K562 (cell line): Measurements from ENCODE around the gene ST6GALNAC2. TPM values are rescaled to one million over a fixed set of nuclear protein-coding genes. Genes with fewer than 3 reads are reported as not detected.

Experiments used
- ATAC-seq: fragments of 200-7000 bp; cut with Tn5 transposase; 3 replicates; pipeline ENCODE4 v1.9.1; 2020; ENCODE audit warnings: moderate library complexity
- BruUV-seq: library from RNA; stranded (reverse); fragments of 400-500 nt; replicated peaks from 2 replicates; lab custom pipeline; 2021; lab: Mats Ljungman, UMichigan
- CTCF ChIA-PET: fragments of 300-600 bp; formaldehyde crosslinking; extraction: SDS; loops from one replicate; lab custom pipeline; 2021; ENCODE audit warnings: low intra/inter-chr PET ratio; lab: Yijun Ruan, JAX
- POLR2A ChIA-PET: fragments of 300-600, 350-650 bp; sonication (Branson Sonifier 250); formaldehyde crosslinking; extraction: SDS; loops from one replicate; lab custom pipeline; 2021; ENCODE audit warnings: antibody characterized with exemption, inconsistent platforms; lab: Yijun Ruan, JAX
- DNase-seq, 4 experiments: peaks; one replicate each; pipeline versions ENCODE4 v3.0.0 to v3.0.0-alpha.2; 2011 to 2018; ENCODE audit warnings: low spot score in 3 of 4, mixed read lengths in 3 of 4; ENCODE audit errors: extremely low read depth in 1 of 4
- FAIRE-seq: peaks from 2 replicates; lab custom pipeline; 2011; peaks lifted over from hg19 to GRCh38; lab: Jason Lieb, UNC
- H2AFZ ChIP-seq: 2 replicates; pipeline ENCODE4 v1.6.0; 2011; ENCODE audit warnings: low read depth, low read length, control low read depth, inconsistent platforms
- H3K27ac ChIP-seq: fragments of 200-600 bp; 3 replicates; pipeline ENCODE4 v1.8.0; 2011; ENCODE audit warnings: low read depth, mild to moderate bottlenecking, control low read depth, inconsistent platforms, low read length, moderate library complexity, mixed read lengths; ENCODE audit errors: extremely low read depth
- H3K27me3 ChIP-seq, 2 experiments: fragments of 300-600 bp in 1 of 2; 2 replicates in 1 of 2; 3 replicates in 1 of 2; pipeline versions ENCODE4 v1.6.0 to v1.8.0; 2011; ENCODE audit warnings: inconsistent platforms in 2 of 2, low read length in 2 of 2, mild to moderate bottlenecking in 1 of 2, mixed read lengths in 1 of 2, moderate library complexity in 1 of 2; ENCODE audit not compliant: control insufficient read depth in 2 of 2, insufficient read depth in 2 of 2
- H3K36me3 ChIP-seq: fragments of 300-600 bp; 3 replicates; pipeline ENCODE4 v1.8.0; 2011; ENCODE audit warnings: mild to moderate bottlenecking, low read length, inconsistent platforms; ENCODE audit not compliant: control insufficient read depth, insufficient read depth
- H3K4me1 ChIP-seq, 2 experiments: fragments of 200-600 bp in 1 of 2; replicated peaks in 1 of 2; 2 replicates in 1 of 2; 3 replicates in 1 of 2; pipeline versions ENCODE4 v1.5.1 to v1.8.0; 2011; ENCODE audit warnings: inconsistent platforms in 2 of 2, low read length in 2 of 2, mild to moderate bottlenecking in 1 of 2, mixed read lengths in 1 of 2, moderate library complexity in 1 of 2; ENCODE audit not compliant: control insufficient read depth in 2 of 2, insufficient read depth in 2 of 2
- H3K4me2 ChIP-seq: 2 replicates; pipeline ENCODE4 v1.6.1; 2011; ENCODE audit warnings: low read length, control low read depth, inconsistent platforms, mixed read lengths; ENCODE audit not compliant: insufficient read depth
- H3K4me3 ChIP-seq: fragments of 200-600 bp; sonication (generic), shearing (Covaris generic); 2 replicates; pipeline ENCODE4 v1.5.1; 2016; ENCODE audit warnings: control low read depth, inconsistent platforms
- H3K79me2 ChIP-seq: fragments of 200-600 bp; 3 replicates; pipeline ENCODE4 v1.8.0; 2011; ENCODE audit warnings: low read length, inconsistent platforms; ENCODE audit not compliant: control insufficient read depth, insufficient read depth
- H3K9ac ChIP-seq, 2 experiments: 2 replicates each; pipeline versions ENCODE4 v1.6.0 to v1.6.1; 2011; ENCODE audit warnings: low read depth in 2 of 2, low read length in 2 of 2, control low read depth in 1 of 2, inconsistent platforms in 1 of 2, mild to moderate bottlenecking in 1 of 2, mixed read lengths in 1 of 2; ENCODE audit not compliant: insufficient read depth in 1 of 2
- H3K9me1 ChIP-seq: one replicate; pipeline ENCODE4 v1.6.0; 2011; ENCODE audit warnings: inconsistent platforms, mild to moderate bottlenecking, low read length, moderate library complexity; ENCODE audit not compliant: control insufficient read depth, insufficient read depth
- H3K9me3 ChIP-seq: replicated peaks from 2 replicates; pipeline ENCODE4 v1.5.1; 2011; ENCODE audit warnings: low read depth, low read length, inconsistent platforms; ENCODE audit not compliant: control insufficient read depth, insufficient read depth
- H4K20me1 ChIP-seq: replicated peaks from 2 replicates; pipeline ENCODE4 v1.6.1; 2011; ENCODE audit warnings: low read length, inconsistent platforms, mixed read lengths; ENCODE audit not compliant: control insufficient read depth, insufficient read depth
- CAMTA2 ChIP-seq: fragments of 250-450 bp; sonication (Bioruptor Pico); conservative IDR thresholded peaks from 2 replicates; pipeline ENCODE4 v1.5.1; 2022
- CREB1 ChIP-seq, 2 experiments: sonication (generic) in 1 of 2; formaldehyde crosslinking in 1 of 2; IDR thresholded peaks; 2 replicates each; pipeline versions ENCODE4 v1.6.1 to v1.8.0; 2012 to 2022; ENCODE audit warnings: inconsistent platforms in 1 of 2, mild to moderate bottlenecking in 1 of 2, missing genetic modification reagents in 1 of 2, moderate library complexity in 1 of 2
- HCFC1 ChIP-seq: IDR thresholded peaks from 2 replicates; pipeline ENCODE4 v1.6.1; 2012; ENCODE audit warnings: low read depth, low read length, improper control_type of control experiment
- HDAC2 ChIP-seq: fragments of 450-650 bp; IDR thresholded peaks from 2 replicates; pipeline ENCODE4 v1.6.1; 2016; ENCODE audit warnings: mild to moderate bottlenecking
- NFE2L1 ChIP-seq: fragments of 450-650 bp; IDR thresholded peaks from 2 replicates; pipeline ENCODE4 v1.6.1; 2016; ENCODE audit warnings: missing genetic modification characterization, low read depth, mild to moderate bottlenecking, missing compliant biosample characterization, moderate library complexity, borderline replicate concordance
- POU5F1 ChIP-seq: fragments of 150-350 bp; IDR thresholded peaks from 2 replicates; pipeline ENCODE4 v1.6.1; 2014; ENCODE audit warnings: borderline replicate concordance, low read length, low read depth, mild to moderate bottlenecking; ENCODE audit not compliant: partially characterized antibody
- SMAD1 ChIP-seq: fragments of 150-350 bp; IDR thresholded peaks from 2 replicates; pipeline ENCODE4 v1.6.1; 2014; ENCODE audit warnings: low read length, low read depth; ENCODE audit not compliant: partially characterized antibody
- THRA ChIP-seq: fragments of 450-650 bp; IDR thresholded peaks from 2 replicates; pipeline ENCODE4 v1.6.1; 2017; ENCODE audit warnings: mild to moderate bottlenecking, moderate library complexity
- ZBTB7A ChIP-seq: IDR thresholded peaks from 2 replicates; pipeline ENCODE4 v1.6.1; 2011; ENCODE audit warnings: low read depth, mild to moderate bottlenecking, low read length, moderate library complexity, borderline replicate concordance; ENCODE audit not compliant: control insufficient read depth
- ZNF143 ChIP-seq: sonication (generic); formaldehyde crosslinking; IDR thresholded peaks from 2 replicates; pipeline ENCODE4 v1.9.0; 2022; ENCODE audit warnings: mild to moderate bottlenecking, missing genetic modification reagents
- ZNF586 ChIP-seq: fragments of 450-650 bp; formaldehyde crosslinking; conservative IDR thresholded peaks from 2 replicates; pipeline ENCODE4 v1.4.0; 2020; ENCODE audit warnings: mild to moderate bottlenecking, moderate library complexity
- WGBS: fragments of 100-300 bp; shearing (Covaris generic); methylation state at CpG from one replicate; pipeline ENCODE4 v1.1.6; 2016; ENCODE audit warnings: low coverage, mixed read lengths; ENCODE audit not compliant: insufficient coverage; ENCODE audit errors: missing lambda C conversion rate; 5-methylcytosine and 5-hydroxymethylcytosine counted together
- in situ Hi-C: fragments of 300-500 bp; cut with MboI; formaldehyde crosslinking; loops from 4 replicates; pipeline ENCODE4 v1.15.0; 2018; ENCODE audit warnings: inconsistent platforms, mixed read lengths
- intact Hi-C: fragments of 100-400 bp; cut with micrococcal nuclease; formaldehyde crosslinking; loops from 2 replicates; pipeline ENCODE4 v1.14.2; 2022
- polyA plus RNA-seq, 8 experiments: library from polyadenylated mRNA; depleted of rRNA in 4 of 8; stranded (reverse) in 5 of 8; unstranded in 3 of 8; fragments of >200 nt; fragmentation: Nextera tagmentation in 2 of 8; fragmentation: Illumina TruSeq in 1 of 8; extraction: Ambion mirVana in 2 of 8; extraction: Trizol in 1 of 8; gene quantifications; 2 replicates each; pipeline versions ENCODE4 v1.2.1 to v1.2.3, GENCODE V29; 2011 to 2014; ENCODE audit warnings: inconsistent platforms in 1 of 8, missing spikeins in 1 of 8
- total RNA-seq, 7 experiments: library from RNA; depleted of rRNA in 6 of 7; stranded (reverse); fragments of >200 nt in 6 of 7; fragmentation: Illumina TruSeq in 2 of 7; extraction: Trizol in 2 of 7; gene quantifications; 2 replicates each; pipeline versions ENCODE4 v1.2.1 to v1.2.3, GENCODE V29; 2011 to 2021; ENCODE audit warnings: low replicate concordance in 1 of 7
- TF ChIP-seq, protein P1 (sequence below): fragments of 250-450 bp; sonication (Bioruptor Pico); IDR thresholded peaks from 2 replicates; pipeline ENCODE4 v1.5.0; 2021
- TF ChIP-seq, protein P2 (sequence below), 3 experiments: fragments of 200-800 bp in 1 of 3; sonication (Bioruptor generic) in 1 of 3; sonication (generic) in 1 of 3; formaldehyde crosslinking in 1 of 3; IDR thresholded peaks; 2 replicates each; pipeline versions ENCODE4 v1.6.1 to v1.8.0; 2016 to 2022; ENCODE audit warnings: mild to moderate bottlenecking in 2 of 3, missing compliant biosample characterization in 2 of 3, missing genetic modification characterization in 2 of 3, missing genetic modification reagents in 1 of 3

Gene ST6GALNAC2
- total and polyA plus RNA-seq, 9 of the 15 experiments (the other 6 are each of a cell fraction or from before 2014, with no cell fraction given), result 0.18 TPM; not detected in 8

- peak; percentile 22; the same call in 1 of the 2 replicates for TF ChIP-seq ZBTB7A
- TF ChIP-seq ZNF143 (CRISPR knock-in tag), result no peak
These were observed 55.5 kb downstream of the ST6GALNAC2 start (continued) for GRCh38 chr17:76530095-76530723.

GRCh38 chr17:76529224-76530094 lies 56.2 kb downstream of the ST6GALNAC2 start:
- Histone ChIP-seq H3K4me3 (no peak overlapping the region), H3K4me1 (peaks cover 30 to 52% of the 10 kb centered on the region in 2 experiments), H3K36me3 (no peaks in the 10 kb centered on the region; the same call in 2 of the 3 replicates), H3K4me2 (peak overlapping the region; percentile 71), H3K27ac (peak overlapping the region; percentile 89), H3K79me2 (no peaks in the 10 kb centered on the region), H3K9me3 (no peaks in the 10 kb centered on the region), H3K27me3 (no peaks in the 10 kb centered on the region), H3K9me1 (no peaks in the 10 kb centered on the region), H2AFZ (peak overlapping the region; percentile 97), H3K9ac (peak overlapping the region; percentile 68 to 90), H4K20me1 (no peaks in the 10 kb centered on the region)
- FAIRE-seq (peak; percentile 89), DNase-seq (peak; percentile 83 to 89 (median 86)), ATAC-seq (peak; percentile 86)
- 16% methylated on average over 10 of the region's 20 CpGs for WGBS
- intact Hi-C loops, result no loop called here
- ChIA-PET POLR2A (interaction anchor here (0.6 to 2.4 kb wide), 8 partner anchors 9 to 190 kb away, joined by 3 to 18 read pairs (median 4); partner anchors contain the start of gene PRCD), CTCF (no interaction called here)
- no TSS peak for BruUV-seq
- in situ Hi-C loops, result no loop called here
- TF ChIP-seq HCFC1 (no peak), POU5F1 (no peak), SMAD1 (no peak), ZNF586 (CRISPR knock-in tag) (no peak), NFE2L1 (no peak), CREB1 (IDR thresholded peaks at IDR 0.05) (0 out of 2 replicates have a peak, but pooled peaks have one; percentile 13), CREB1 (CRISPR knock-in tag; IDR thresholded peaks at IDR 0.05) (no peak), HDAC2 (0 out of 2 replicates have a peak, but pooled peaks have one; percentile 21), CAMTA2 (CRISPR knock-in tag) (no peak), THRA (no peak)
- TF ChIP-seq, protein P1, sequence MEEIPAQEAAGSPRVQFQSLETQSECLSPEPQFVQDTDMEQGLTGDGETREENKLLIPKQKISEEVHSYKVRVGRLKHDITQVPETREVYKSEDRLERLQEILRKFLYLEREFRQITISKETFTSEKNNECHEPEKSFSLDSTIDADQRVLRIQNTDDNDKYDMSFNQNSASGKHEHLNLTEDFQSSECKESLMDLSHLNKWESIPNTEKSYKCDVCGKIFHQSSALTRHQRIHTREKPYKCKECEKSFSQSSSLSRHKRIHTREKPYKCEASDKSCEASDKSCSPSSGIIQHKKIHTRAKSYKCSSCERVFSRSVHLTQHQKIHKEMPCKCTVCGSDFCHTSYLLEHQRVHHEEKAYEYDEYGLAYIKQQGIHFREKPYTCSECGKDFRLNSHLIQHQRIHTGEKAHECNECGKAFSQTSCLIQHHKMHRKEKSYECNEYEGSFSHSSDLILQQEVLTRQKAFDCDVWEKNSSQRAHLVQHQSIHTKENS (CRISPR knock-in tag), result no peak
- TF ChIP-seq, protein P2, sequence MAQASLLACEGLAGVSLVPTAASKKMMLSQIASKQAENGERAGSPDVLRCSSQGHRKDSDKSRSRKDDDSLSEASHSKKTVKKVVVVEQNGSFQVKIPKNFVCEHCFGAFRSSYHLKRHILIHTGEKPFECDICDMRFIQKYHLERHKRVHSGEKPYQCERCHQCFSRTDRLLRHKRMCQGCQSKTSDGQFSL (CRISPR knock-in tag; IDR thresholded peaks at IDR 0.05), result no peak
- TF ChIP-seq, protein P2 (tag; IDR thresholded peaks at IDR 0.05), result no peak
